Osteoblast (primary cell): ENCODE data around the gene TRMT61B. TPM values are rescaled to one million over a fixed set of nuclear protein-coding genes. Genes with fewer than 3 reads are reported as not detected.

Experiments used
- DNase-seq: peaks from one replicate; pipeline ENCODE4 v3.0.0; 2011; ENCODE audit warnings: low spot score, mixed read lengths; ENCODE audit not compliant: insufficient read length; ENCODE audit errors: missing footprints
- H2AFZ ChIP-seq: 2 replicates; pipeline ENCODE4 v1.6.0; 2011; ENCODE audit warnings: mild to moderate bottlenecking, low read length
- H3K27ac ChIP-seq: 2 replicates; pipeline ENCODE4 v1.5.1; 2011; ENCODE audit warnings: mild to moderate bottlenecking, low read depth, low read length, moderate library complexity
- H3K27me3 ChIP-seq: 2 replicates; pipeline ENCODE4 v1.6.0; 2012; ENCODE audit warnings: mild to moderate bottlenecking, control low read depth, inconsistent platforms, low read length, moderate library complexity; ENCODE audit not compliant: insufficient read depth
- H3K36me3 ChIP-seq: 2 replicates; pipeline ENCODE4 v1.5.1; 2011; ENCODE audit warnings: mild to moderate bottlenecking, low read length, control low read depth, moderate library complexity; ENCODE audit not compliant: insufficient read depth
- H3K4me1 ChIP-seq: 2 replicates; pipeline ENCODE4 v1.5.1; 2011; ENCODE audit warnings: mild to moderate bottlenecking, low read length, control low read depth, moderate library complexity; ENCODE audit not compliant: insufficient read depth
- H3K4me2 ChIP-seq: 2 replicates; pipeline ENCODE4 v1.6.0; 2011; ENCODE audit warnings: mild to moderate bottlenecking, low read length; ENCODE audit not compliant: insufficient read depth
- H3K4me3 ChIP-seq: fragments of 200-600 bp; sonication (generic); 3 replicates; pipeline ENCODE4 v1.5.1; 2012; ENCODE audit warnings: mild to moderate bottlenecking, low read length, inconsistent platforms; ENCODE audit not compliant: insufficient read depth
- H3K79me2 ChIP-seq: 2 replicates; pipeline ENCODE4 v1.6.0; 2012; ENCODE audit warnings: mild to moderate bottlenecking, low read length, control low read depth, inconsistent platforms; ENCODE audit not compliant: insufficient read depth
- H3K9me3 ChIP-seq: 2 replicates; pipeline ENCODE4 v1.5.1; 2011; ENCODE audit warnings: low read depth, low read length, control low read depth
- H4K20me1 ChIP-seq: 2 replicates; pipeline ENCODE4 v1.6.0; 2012; ENCODE audit warnings: mild to moderate bottlenecking, low read length, control low read depth; ENCODE audit not compliant: insufficient read depth
- CTCF ChIP-seq: IDR thresholded peaks from 2 replicates; pipeline ENCODE4 v1.5.1; 2011; ENCODE audit warnings: mild to moderate bottlenecking, low read depth, low read length, moderate library complexity; ENCODE audit errors: extremely low read depth
- small RNA-seq: library from RNA; depleted of rRNA; stranded (forward); fragments of <200 nt; gene quantifications from one replicate; pipeline ENCODE3, GENCODE V24; 2012
- total RNA-seq: library from RNA; depleted of rRNA; stranded (reverse); fragments of >200 nt; gene quantifications from 2 replicates; pipeline ENCODE4 v1.2.3, GENCODE V29; 2012

Gene TRMT61B
- total RNA-seq, 1 donor: 9.4 TPM

- peaks cover 4% of the 10 kb centered on the region for H4K20me1 ChIP-seq
- H3K4me1 ChIP-seq: peaks cover 4% of the 10 kb centered on the region
- peaks cover 21% of the 10 kb centered on the region for H3K79me2 ChIP-seq
- H3K27me3 ChIP-seq: no peaks in the 10 kb centered on the region
- no peak overlapping the region for H3K4me2 ChIP-seq
- peaks cover 25% of the 10 kb centered on the region for H3K36me3 ChIP-seq
- no peak for TF ChIP-seq CTCF
- no peak overlapping the region for H3K4me3 ChIP-seq
- DNase-seq: no peak
- no peak overlapping the region for H2AFZ ChIP-seq
- H3K9me3 ChIP-seq: no peaks in the 10 kb centered on the region
- H3K27ac ChIP-seq: peak overlapping the region; percentile 16
These were observed 68.4 kb downstream of the TRMT61B start for GRCh38 chr2:28801726-28802125.

Small RNA genes lying within 50 kb of the gene (small RNA-seq; reads per million reads assigned to genes)
- gene SNORD92: 4.9 reads per million, percentile 86 among the genes with 10 or more reads in this experiment

Other genes with a start within 250 kb of the TRMT61B start
- 167 and 170 TPM in 2 replicates for gene PPP1CB, start 118.5 kb downstream of the TRMT61B start, total RNA-seq
- gene SPDYA, start 59.5 kb downstream of the TRMT61B start, total RNA-seq: 0.59 and 0.72 TPM in 2 replicates
- 71.6 and 79.3 TPM in 2 replicates for gene WDR43, start 24.4 kb upstream of the TRMT61B start, total RNA-seq
- under 0.01 and 0.72 TPM in 2 replicates for gene TOGARAM2, start 111.0 kb upstream of the TRMT61B start, total RNA-seq
- gene PCARE, start 204.2 kb upstream of the TRMT61B start, total RNA-seq: not detected in 2 replicates
- gene CLIP4, start 245.1 kb upstream of the TRMT61B start, total RNA-seq: 124 and 136 TPM in 2 replicates